PC-9 (cell line): Measurements from ENCODE around the gene USP34.

Experiments
- EZH2 ChIP-seq: fragments of 200-600 bp; sonication (generic); IDR thresholded peaks from 2 replicates; pipeline ENCODE4 v1.8.0; 2017; ENCODE audit warnings: antibody characterized with exemption, low read depth
- TF ChIP-seq, protein P1 (sequence below): fragments of 200-600 bp; sonication (generic); conservative IDR thresholded peaks from 2 replicates; pipeline ENCODE4 v1.6.1; 2017; ENCODE audit warnings: mixed run types, antibody characterized with exemption, mild to moderate bottlenecking, moderate library complexity

DNA sequence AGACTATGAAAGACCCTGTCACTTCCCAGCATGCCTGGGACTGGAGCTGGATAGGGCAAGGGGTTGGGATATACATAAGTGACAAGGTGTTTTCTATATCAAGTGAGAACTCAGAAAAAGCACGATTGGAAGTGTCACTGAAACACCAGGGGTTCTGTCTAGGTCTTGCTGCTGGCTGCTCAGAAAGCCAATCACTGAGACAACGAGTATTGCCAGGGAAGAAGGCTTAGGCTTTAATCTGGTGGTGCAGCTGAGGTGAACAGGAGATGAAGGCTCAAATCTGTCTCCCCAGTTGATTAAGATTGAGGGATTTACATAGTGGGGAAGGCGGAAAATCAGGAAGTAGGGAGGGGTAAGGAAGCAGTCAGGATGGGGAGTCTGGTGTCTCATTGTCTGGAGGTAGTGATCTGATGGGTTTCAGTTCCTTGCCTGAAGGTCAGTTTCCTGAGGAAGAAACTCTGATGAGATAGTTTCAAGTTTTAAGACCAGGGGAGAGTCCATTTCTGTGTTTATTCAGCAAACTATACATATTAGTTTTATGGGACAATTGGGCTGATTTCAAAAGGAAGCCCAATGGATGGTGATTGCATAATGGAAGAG is 312.4 kb downstream of the USP34 start:
- TF ChIP-seq, protein P1, sequence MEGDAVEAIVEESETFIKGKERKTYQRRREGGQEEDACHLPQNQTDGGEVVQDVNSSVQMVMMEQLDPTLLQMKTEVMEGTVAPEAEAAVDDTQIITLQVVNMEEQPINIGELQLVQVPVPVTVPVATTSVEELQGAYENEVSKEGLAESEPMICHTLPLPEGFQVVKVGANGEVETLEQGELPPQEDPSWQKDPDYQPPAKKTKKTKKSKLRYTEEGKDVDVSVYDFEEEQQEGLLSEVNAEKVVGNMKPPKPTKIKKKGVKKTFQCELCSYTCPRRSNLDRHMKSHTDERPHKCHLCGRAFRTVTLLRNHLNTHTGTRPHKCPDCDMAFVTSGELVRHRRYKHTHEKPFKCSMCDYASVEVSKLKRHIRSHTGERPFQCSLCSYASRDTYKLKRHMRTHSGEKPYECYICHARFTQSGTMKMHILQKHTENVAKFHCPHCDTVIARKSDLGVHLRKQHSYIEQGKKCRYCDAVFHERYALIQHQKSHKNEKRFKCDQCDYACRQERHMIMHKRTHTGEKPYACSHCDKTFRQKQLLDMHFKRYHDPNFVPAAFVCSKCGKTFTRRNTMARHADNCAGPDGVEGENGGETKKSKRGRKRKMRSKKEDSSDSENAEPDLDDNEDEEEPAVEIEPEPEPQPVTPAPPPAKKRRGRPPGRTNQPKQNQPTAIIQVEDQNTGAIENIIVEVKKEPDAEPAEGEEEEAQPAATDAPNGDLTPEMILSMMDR = no peak
- TF ChIP-seq EZH2 = no peak
